Islet precursor cell (in vitro differentiated cells): ENCODE results near the gene CPA5.
A peak's percentile ranks its signal among the peaks of the same experiment; 100 is the strongest.

Experiments used
- DNase-seq: peaks from one replicate; pipeline ENCODE4 v3.0.0-alpha.2; 2018

The CPA5 gene

GRCh38 chr7:130379921-130380860 is 35.6 kb downstream of the CPA5 start, which contains the start of gene CPA1:
Gene CPA1 (plus strand): TSS chr7:130380494. CDS start chr7:130380521, 27 bp downstream.
- peak; percentile 52 for DNase-seq

GRCh38 chr7:130380861-130381455 is 36.3 kb downstream of the CPA5 start:
- peak; percentile 43 for DNase-seq

GRCh38 chr7:130381468-130382312 is 37.1 kb downstream of the CPA5 start:
- peak; percentile 59 for DNase-seq

- peak; percentile 47 for DNase-seq
Observed at GRCh38 chr7:130383187-130383980, 38.8 kb downstream of the CPA5 start.

GRCh38 chr7:130384371-130384801 is 39.8 kb downstream of the CPA5 start:
- no peak for DNase-seq

- DNase-seq: peak; percentile 47
Observed at GRCh38 chr7:130384841-130385599, 40.4 kb downstream of the CPA5 start.

- no peak for DNase-seq
Observed at GRCh38 chr7:130385600-130386066, 41.0 kb downstream of the CPA5 start.

- DNase-seq: no peak
Observed at GRCh38 chr7:130386876-130387275, 42.3 kb downstream of the CPA5 start.

DNA sequence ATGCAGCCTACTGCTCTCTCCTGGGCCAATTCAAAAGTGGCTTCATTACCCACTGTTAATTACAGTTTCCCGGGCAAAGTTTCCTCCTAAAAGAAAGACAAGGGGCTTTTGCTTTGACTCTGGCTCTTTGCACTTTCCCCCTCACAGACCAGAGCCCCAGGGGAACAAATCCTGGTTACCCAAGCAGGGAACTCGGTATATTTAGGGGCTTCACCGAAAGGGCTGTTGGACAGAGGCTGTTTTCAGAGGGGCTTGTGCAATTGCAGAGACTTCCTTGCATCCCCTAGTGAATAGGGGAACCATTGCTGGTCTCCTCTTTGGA is 42.7 kb downstream of the CPA5 start:
- DNase-seq: no peak

DNA sequence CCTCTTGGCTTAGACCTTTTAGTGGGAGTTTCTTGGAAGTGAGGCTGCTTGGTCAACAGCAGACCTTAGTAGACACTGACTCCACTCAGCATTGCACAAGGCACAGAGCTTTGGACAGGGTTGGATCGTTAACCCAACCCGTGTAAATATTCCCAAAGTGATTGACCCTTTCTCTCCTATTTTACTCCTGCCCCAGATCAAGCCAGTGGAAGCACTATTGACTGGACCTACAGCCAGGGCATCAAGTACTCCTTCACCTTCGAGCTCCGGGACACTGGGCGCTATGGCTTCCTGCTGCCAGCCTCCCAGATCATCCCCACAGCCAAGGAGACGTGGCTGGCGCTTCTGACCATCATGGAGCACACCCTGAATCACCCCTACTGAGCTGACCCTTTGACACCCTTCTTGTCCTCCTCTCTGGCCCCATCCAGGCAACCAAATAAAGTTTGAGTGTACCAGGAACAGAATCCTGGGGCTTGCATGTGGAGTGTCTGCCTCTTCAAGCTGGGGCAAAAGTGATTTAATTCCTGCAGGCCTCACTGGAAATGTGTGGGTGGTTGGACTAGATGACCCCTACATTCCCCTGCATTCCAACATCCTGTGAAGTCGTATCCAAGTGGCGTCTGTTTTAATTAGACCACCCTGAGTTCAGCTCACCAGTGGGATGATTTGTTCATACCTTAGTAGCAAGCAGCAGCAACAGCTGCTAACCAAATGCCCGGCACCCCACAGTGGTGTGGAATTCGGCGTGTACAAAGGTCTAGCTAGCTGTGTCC is 43.2 kb downstream of the CPA5 start:
- DNase-seq: no peak

GRCh38 chr7:130388671-130389070 is 44.1 kb downstream of the CPA5 start:
- DNase-seq: no peak

DNA sequence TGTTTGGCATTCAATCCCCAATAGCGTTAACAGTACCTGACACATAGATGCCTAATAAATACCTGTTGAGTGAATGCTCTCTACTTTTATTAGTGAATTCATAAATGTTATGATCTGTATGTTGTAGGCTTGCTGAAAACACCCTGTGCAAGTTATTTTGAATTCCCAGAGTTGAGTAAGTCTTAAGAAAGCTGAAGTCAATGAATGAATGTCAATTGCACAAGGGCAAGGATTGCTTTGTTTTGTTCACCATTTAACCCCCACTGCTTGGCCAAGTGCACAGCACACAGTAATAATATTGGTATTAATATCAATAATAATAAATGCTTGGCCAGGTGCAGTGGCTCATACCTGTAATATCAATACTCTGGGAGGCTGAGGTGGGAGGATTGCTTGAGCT is 45.9 kb downstream of the CPA5 start:
- DNase-seq: no peak

DNA sequence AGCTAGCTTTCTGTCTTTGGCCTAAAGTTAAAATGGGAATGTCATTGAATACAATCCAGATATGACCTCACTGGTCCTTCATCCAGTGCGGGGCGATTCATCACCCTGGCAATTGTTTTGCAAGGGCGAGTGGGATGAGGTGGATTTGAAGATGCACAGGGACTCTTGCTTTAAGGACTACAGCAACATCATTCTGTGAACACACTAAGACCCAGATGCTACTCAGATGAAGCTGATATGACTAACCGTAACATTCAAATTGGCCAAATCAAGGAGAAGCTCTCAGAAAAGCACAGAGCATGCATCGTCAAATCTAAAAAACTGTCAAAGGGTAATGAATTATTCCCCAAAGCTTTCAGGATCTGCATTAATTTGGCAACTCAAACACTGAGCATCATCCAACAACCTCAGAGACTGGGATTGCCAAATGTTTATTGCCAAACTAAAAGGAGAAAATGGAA is 48.5 kb downstream of the CPA5 start:
- DNase-seq: no peak

DNA sequence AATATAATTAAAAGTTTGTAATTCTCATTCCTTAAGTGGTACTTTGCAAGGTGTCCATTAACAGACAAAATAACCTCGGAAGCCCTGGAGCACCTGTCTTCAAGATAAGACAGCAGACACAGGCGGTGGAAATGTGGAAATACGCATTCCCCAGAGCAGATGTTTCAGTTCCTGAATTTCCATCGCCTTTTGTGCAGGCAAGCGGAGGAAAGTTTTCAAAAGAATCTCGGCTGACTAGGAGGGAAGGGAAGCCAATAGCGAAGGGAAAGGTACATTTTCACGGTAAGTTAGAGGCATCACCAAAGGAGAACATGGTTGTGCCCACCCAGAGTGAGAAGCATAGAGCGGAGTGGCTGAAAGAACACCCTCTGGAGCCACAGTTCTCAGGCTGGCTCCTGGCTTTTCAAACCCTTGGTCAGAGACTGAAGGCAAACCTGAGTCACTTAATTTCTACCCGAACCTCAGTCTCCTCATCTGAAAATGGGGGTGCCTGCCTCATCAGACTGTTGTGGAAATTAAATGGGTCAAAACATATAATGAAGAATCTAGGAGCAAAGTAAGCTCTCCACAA is 49.3 kb downstream of the CPA5 start:
- DNase-seq: no peak

DNA sequence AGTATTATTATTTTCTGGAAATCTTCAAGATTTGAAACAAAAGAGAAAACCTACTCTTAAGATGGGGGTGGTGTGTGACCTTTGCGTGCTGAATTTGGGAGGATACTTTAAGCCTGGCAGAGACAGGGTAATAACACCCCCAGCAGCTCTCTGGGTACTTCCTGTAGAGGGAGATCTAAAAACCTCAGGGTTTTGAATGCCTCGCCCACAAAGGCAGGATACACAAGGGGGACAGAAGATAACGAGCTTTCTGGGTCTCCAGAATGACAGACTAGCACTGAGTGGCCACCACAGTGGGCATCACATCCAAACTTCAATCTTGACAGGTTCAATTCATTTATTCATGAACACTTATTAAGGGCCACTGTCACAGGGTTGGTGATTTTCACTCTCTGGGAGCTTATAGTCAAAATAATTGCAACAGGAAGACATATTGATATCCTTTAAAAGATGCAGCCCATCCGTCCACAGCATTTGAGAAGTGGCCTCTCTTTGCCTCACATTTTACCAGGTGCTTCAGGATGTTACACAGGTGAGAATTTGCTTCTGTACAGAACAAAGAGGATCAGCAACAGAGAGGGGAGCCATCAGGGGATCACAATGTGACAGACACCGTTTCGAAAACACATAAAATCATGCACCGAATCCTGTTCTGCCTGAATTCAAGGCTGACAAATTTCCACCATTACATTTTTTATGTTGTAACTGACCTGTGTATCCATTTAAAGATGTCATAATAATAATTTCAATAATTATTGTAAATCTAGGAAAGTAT is 50.0 kb downstream of the CPA5 start:
- no peak for DNase-seq

DNA sequence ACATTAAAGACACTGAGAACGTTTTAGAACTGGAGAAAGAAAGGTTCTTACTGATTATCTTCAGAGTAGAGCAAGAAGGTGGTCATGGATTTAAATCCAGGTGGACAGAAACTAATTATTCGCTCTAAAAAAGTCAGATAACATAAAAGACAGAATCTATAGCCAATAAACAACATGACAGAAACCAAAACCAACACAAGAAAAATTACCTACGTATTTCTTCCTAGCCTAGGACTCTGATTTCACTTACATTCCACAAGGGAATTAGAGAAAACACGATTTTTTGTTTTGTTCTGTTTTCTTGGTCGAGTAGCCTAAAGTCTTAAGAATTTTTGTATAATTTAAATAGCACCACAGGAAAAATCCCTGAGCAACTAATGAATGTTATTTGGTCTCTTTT is 50.8 kb downstream of the CPA5 start:
- DNase-seq: no peak

- no peak for DNase-seq
Observed at GRCh38 chr7:130396109-130396508, 51.5 kb downstream of the CPA5 start.

- no peak for DNase-seq
Observed at GRCh38 chr7:130397051-130397757, 52.6 kb downstream of the CPA5 start.

- DNase-seq: no peak
Observed at GRCh38 chr7:130397758-130398073, 53.1 kb downstream of the CPA5 start.
